HG03060 (cell line): ENCODE results near the gene AP2S1.
A peak's percentile ranks its signal among the peaks of the same experiment; 100 is the strongest.
"Not testable (repeated sequence)": the region's sequence is repeated elsewhere in the genome, so short reads cannot be mapped to it uniquely, and the experiment has no call there.

Source experiments
- ATAC-seq: cut with Tn5 transposase; IDR thresholded peaks from one replicate; pipeline ENCODE4 v1.9.1; 2021; ENCODE audit warnings: low read depth, moderate number of reproducible peaks; ENCODE audit not compliant: unreplicated experiment

AP2S1 gene

DNA sequence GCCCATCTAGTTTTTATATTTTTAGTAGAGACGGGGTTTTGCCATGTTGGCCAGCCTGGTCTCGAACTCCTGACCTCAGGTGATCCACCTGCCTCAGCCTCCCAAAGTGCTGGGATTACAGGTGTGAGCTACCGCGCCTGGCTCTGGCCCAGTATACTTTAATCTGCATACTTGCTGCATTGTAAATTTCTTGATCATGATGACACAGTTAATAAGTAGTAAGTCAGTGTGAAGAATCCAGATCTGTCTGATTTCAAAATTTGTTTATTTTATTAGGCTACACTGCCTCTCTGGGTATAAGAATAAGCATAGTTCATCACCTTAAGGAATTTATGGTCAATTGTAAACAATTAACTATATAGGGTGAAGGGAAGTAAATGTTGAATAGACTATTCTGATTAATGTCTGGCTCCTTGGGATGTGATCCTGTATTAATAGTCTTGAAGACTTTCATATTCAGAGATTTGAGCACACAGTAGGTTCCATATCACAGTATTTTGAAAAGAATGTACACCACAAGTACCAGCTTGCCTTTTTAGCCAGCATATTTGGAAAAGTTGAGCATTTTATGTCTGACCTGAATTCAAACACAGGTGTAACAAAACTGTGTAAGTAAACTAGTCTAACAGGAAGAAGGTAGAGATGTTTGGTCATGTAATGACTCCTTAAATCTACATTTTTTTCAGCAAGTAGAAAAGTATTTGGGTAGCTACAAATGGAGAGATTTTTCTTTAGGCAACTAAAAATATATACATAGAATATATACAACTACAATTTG lies 17.6 kb upstream of the AP2S1 start:
- ATAC-seq: no peak

DNA sequence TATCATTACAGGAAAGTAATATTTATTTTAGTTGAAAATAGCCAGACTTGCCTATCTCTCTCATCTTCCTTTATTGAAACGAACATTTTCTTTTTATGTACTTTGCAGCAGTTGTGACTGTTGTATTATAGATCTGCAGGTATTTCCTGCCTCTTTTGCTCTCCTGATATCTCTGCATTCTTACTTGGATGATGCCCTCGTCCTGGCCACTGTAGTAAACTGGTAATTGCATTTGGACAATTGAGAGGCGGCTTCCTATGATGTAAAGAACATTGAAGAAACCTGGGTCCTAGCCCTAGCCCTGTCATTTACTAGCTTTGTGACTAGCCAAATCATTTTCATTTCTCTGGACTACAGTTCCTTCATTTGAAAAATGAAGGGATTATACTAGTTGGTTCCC lies 16.5 kb upstream of the AP2S1 start:
- no peak for ATAC-seq

DNA sequence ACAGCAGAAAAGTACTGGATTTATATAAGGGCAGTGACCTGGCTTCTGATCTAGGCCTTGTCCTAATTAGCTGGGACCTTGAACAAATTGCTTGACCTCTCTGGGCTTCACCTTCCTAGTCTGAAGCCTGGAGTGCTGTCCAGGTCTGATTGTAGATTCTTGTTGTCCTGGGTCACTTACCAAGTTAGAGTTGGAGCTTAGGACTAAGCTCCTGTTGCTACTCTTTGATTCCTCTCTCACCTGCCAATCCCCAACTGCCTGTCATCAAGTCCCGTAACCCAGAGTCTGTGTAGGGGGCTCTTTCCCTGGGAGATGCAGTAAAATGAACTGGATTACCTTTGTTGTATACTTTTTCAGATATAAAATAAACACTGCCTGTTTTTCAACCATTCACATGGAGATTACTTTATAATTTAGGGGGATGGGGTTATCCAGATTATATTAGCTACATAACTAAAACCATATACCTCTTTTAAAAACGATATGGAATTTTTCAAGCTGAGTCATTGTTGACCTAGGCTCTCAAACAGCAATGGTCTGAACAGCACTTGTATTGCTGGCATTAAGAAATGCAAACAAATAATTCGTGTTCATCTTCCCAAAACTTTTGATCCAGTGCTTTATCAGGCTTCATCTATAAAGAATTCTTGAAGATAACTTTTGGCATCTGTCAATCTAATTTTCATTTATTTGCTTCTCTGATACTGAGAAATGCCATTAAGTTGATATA lies 15.9 kb upstream of the AP2S1 start:
- no peak for ATAC-seq

DNA sequence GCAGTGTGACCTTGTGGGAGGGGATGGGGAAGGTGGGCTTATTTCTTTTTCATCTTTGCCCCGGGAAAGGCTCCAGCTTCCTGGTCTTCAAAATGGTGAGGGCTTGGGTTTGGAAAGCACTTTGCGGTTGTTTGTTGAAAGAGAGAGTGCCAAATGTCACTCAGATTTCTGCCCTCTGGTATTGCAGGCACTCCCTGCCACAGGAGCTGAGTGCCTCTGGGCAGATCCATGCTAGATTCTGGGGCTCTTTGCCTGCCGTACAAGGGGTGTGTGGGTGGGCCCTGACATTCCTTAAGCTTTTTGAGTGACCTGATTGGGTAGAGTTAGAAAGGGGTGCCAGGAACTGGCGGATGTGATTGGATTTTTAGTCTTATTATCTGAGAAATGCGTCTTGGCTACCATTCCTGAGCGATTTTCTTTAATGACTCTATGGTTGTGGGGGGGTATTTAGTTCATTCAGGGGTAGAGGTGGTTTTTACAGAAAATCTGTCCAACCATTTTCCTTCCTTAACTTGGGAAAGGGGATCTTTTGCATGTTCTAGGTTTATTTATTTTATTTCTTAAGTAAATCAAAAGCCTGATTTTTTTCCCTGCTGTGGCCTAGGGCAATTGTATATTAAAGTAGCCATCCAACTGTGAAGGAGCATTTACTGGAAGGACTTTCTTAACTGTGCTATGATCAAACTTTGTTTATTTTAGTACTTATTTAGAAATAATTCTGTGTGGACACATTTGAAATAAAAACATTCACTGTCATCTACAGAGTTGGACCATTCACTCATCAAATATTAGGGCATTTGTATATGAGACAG lies 13.4 kb upstream of the AP2S1 start:
- ATAC-seq: no peak

DNA sequence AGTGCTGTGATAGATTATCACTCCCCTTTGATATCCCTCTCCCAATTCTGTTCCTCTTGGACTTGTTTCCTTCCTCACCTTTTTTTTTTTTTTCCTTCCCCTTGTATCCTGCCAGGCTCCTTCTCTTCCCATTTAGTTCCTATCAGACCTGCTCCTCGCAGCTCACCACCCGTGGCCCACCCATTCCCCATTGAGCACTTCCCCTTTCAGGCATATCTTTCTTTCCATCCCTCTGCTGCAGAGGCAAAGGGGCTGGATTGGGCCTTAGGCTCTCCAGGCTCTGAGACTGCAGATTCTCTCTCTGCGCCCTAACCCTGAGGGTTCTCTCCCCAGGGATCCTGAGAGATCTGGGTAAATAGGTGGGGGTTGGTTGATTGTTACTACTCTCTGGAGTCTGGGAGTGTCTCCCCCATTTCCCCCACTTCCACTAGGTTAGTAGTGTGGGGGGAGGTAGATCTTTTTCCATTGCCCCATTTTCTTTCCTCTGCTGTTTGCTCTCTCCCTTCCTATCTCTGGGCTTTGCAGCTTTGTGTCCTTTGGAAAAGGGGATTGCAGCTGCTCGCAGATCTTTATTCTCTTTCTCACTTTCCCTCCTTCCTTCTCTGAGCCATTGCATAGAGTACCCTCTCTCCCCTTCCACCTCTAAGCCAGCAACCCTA lies 12.5 kb upstream of the AP2S1 start:
- ATAC-seq: no peak

DNA sequence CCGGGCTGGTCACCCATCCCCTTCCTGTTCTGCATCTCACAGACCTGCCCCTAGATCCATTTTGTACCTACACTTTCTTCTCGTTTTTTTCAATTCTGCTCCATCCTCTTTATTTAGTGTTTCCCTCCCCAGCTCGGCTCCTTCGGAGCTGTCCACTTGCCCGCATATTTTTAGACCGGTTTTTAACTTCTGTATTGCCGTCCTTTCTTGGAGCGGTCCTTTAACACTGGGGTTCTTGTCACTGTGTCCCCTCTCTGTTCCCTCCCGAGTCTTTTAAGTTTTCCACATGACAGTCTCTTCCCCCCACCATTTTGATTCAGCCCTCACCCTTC lies 11.8 kb upstream of the AP2S1 start:
- no peak for ATAC-seq

DNA sequence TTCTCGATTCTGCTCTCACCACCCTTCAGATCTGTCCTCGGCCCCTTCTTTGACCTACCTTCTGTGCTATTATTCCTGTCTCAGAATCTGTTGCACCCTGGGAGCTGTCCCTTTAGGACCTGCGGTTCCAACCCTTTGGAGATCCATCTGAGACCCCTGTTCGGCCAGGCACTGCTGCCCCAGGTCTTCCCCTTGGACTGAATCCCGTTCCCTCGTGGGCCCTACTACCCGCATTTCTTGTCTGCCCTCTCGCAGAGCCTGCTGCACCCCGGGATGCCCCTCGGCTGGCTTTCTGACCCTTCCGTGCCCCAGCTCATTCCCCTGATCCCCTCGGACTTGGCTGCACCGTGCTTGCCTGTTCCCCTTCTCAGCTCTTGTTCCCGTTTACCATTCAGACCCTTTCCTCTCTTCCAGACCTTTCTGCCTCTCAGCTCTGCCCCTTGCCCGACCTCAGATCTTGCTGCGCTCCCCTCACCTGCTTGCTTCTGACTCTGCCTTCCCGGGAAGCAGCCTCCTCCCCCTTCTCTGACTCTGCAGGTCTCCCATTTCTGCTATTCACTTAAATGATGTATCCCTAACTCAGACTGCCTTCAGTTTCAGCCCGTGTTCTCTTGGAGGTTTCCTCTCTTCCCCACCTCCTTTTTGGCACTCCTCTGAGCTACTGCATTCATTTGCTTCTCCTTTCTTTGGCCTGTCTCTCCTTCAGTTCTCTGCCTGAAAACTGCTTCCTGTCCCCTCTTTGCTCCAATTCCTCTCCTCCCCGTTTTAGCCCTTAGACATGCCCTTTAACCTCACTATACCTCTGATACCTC lies 11.3 kb upstream of the AP2S1 start:
- no peak for ATAC-seq

DNA sequence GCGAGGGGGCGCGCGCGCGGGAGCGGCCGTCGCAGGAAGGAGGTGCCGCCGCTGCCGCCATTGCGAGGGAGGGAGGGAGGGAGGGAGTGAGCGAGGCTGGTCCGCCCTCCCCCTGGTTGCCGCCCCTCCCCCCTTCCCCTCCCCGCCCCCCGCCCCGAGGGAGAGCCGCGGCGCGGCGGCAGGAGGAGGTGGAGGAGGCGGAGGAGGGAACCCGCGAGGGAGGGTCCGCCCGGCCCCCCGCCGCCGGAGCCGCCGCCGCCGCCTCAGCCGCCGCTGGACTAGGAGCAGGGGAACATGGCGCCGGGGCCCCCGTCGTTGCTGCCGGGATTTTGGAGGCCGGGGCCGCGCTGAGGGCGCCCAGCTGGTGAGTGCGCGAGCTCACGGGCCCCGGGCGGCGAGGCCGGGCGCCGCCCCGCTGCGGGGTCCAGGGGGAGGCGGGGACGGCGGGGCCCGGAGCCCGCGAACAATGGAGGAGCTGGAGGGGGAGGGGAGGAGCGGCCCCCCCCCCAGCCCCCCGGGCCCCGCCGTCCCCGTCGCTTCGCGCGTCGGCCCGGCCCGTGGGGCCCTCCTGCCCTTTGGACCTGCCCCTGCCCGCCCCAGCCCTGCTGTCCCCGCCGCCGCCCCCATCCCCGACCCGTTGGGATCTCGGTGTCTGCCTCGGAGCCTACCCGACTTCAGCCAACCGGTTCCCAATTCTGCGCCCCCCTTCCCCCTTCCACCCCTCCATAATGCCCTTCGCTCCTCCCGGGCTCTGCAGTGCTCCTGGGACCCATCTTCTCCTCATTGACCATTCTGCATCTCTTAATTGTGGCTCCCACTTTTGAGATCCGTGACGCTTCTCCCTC lies 10.4 kb upstream of the AP2S1 start, which contains the start of gene ARHGAP35:
TSS of gene ARHGAP35 (plus strand) at position 152 of the 845 bp plus-strand sequence. CDS start 57,679 bp downstream, outside the sequence.
- no peak for ATAC-seq

DNA sequence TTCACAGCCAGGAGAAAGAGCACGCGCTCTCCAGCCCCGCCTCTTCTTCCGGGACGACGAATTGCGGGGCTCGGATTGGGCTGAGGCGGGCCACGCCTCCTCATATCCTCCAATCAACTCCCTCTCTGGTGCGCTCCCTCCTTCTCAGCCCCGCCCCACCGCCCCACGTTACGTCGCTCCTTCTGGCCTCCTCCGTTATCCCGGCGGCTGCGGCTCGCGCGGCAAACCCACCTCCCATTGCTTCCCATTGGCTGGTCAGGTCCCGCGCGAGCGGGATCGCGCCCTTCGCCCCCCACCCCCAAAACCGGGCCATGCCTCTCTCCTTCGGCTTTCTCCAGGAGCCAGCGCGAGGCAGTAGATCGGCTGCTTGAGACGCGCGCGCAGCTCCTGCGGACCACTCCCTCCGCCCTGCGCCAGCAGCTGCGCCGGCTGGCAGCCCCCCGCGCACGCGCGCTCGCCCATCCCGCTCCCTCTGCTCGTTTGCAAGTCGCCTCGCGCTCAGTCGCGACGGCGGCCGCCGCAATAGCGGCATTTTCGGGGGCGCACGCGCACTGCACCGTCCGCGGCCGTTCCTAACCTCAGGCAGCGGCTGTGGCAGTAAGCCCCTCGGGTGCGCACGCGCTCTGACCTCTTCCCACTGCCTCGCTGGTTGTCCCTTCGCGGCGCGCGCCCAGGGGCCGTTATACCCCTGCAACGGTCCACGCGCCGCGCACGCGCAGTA lies 9.6 kb upstream of the AP2S1 start:
- ATAC-seq: peak; percentile 68

DNA sequence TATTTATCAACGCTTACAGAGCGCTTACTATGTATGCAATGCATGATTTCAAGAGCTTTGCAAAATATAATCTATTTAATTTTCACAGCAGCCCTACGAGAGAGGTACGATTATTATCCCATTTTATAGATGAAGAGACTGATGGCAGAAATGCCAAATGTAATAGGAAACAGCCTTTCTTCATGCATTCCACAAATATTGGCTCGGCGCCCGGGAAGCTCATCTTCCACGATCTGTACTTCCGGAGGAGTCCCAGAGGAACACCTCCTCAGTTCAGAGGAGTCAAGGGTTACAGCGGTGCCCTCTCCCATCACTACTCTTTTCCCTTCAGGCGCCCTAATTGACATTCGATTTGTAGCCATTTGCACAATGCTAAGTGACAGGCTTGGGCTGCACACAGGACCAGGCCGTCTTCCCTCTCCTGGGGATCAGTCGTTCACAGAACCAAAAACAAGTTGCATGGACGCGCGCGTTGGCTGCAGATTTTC lies 9.0 kb upstream of the AP2S1 start:
- ATAC-seq: no peak

DNA sequence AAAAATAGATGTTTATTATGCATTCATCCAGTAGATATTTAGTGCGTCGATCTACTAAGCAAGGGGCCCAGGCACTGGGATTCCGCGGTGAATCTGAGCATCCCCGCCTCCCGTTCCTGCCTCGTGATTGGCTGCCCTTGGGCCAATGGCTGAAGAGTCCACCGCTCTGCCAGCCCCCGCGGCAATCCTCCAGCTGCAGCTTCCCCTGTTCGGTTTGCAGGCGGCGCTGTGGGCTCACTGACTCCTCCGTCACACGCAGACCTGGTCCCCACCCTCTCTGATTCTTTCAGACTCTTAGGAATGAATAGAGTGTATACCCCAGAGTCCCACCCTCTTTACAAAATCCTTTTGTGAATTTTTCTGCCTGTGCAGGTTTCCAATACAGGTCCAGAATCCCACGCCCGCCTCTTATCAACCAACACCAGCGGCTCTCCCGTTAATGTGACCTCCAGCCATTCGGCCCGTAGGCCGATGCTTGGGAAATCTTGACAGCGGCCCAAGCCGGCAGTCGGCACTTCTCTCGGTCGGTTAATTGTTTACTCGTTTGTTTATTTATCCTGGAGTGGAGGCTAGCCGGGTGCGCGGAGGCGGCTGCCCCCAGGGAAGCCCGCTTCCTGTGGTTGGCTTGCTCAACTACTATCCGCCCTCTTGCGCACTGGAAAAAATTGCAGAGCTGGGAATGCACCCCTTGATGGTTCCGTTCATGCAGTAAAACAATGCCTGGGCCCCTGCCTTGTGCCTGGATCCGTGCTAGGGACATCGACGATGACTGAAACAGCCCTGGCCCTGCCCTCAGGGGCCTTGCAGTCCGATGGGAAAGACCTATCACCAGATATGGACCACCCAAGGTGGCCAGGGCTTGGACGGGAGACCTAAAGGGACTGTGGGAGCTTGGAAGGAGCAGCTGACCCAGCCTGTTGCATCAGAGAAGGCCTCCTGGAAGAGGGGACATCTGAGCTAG lies 5.7 kb upstream of the AP2S1 start:
- ATAC-seq: no peak

DNA sequence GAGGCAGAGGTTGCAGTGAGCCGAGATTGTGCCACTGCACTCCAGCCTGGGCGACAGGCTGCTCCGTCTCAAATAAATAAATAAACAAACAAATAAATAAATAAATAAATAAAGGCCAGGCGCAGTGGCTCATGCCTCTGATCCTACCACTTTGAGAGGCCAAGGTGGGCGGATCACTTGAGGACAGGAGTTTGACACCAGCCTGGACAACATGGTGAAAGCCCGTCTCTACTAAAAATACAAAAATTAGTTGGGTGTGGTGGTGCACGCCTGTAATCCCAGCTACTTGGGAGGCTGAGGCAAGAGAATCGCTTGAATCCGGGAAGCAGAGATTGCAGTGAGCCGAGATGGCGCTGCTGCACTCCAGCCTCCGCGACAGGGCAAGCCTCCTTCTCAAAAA lies 4.1 kb upstream of the AP2S1 start:
- ATAC-seq: not testable (repeated sequence)

DNA sequence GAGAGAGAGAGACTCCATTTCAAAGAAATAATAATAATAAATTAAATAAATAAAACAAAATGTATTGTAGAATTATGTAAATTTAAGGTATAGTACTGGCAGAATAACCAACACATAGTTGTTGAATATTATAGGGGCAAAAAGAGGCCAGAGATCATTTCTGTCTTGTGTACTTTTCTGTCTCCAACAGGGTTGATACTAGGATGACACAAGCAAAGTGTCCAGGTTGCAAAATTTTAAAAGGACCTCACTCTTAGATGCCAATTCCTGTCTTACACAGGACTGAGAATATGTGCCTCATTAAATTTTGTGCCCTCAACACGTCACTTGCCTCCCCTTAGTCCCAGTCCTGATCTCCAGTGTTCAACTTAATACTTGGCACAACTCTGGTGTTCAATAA lies 2.2 kb upstream of the AP2S1 start:
- ATAC-seq: no peak

DNA sequence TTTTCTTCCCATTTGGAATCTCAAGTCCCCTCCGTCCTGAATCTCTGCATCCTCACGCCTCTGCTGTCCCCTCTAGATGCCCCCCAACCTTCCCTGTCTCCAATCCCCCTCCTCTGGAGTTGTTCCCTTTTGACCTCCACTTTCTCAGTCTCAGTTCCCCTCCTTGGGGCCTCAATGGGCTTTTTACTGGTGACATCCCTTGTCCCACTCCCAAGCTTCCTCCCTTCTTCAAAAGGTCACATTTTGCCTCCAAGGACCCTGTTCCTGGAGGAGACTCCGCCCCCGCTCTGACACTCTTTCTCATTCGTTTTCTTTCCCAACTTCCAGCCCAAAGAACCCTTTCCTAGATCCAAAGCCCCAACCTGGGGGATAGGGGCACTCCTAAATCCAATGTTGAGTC lies 1.0 kb downstream of the AP2S1 start:
- ATAC-seq: no peak

DNA sequence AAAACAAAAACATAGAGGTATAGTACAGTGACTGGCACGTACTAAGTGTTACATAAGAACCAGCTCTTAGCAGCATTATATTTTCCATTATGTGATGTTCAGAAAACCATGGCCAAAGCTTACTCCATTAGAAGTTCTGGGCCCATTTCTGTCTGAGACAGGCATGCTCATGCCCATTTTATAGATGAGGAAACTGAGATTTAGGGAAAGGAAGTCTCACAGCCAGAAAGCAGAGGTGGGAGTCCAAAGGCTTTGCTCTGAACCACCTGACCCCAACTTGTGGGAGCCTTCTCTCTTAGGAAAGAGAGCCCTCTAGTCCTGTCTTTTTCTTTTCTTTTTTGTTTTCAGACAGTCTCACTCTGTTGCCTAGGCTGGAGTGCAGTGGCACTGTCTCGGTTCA lies 2.3 kb downstream of the AP2S1 start:
- no peak for ATAC-seq

DNA sequence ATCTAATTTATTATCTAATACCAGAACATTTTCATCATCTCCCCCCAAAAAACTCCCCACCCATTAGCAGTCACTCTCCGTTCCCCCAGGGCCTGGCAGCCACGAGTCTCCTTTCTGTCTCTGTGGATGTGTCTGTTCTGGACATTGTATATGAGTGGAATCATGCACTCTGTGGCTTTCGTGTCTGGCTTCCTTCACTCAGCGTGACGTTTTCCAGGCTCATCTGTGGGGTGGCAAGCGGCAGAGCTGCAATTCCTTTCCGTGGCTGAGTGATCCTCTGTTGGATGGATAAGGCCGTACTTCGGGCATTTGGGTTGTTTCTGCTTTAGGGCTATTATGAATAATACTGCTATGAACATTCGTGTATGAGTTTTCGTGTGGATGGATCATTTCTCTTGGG lies 3.1 kb downstream of the AP2S1 start:
- no peak for ATAC-seq

DNA sequence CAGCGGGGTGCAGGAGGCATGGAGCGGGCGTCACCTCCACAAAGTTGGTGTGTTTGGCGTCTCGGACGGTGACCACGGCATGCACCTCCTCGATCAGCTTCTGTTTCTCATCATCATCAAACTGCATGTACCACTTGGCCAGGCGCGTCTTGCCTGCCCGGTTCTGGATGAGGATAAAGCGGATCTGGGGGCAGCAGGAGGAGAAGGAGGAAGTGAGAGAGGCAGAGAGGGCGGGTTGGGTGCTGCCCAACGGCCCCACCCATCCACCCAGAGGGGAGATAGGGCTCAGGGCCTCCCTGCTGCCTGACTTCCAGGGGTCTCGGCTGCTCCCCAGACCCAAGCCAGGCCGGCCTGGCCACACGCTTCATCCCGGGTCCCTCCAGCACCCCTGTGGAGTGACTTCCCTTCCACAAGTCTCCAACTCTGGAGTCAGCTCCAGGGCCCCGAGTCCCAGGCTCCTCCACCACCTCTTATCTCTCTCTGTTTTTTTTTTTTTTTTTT lies 4.6 kb downstream of the AP2S1 start:
- ATAC-seq: no peak
